A549 (cell line): ENCODE data around the gene EIF4G3.

ENCODE experiments used
- CBX2 ChIP-seq: fragments of 200-600 bp; sonication (generic); IDR thresholded peaks from 2 replicates; pipeline ENCODE4 v1.6.1; 2016; ENCODE audit warnings: low read depth, mild to moderate bottlenecking, borderline replicate concordance
- CTCF ChIP-seq: fragments of >200 bp; sonication (Bioruptor Twin); formaldehyde crosslinking; IDR thresholded peaks from 3 replicates; pipeline ENCODE4 v1.5.1; 2016
- ELK1 ChIP-seq: fragments of 150-350 bp; IDR thresholded peaks from 2 replicates; pipeline ENCODE4 v1.6.1; 2014; ENCODE audit warnings: low read depth, mild to moderate bottlenecking, low read length
- JUNB ChIP-seq: fragments of >200 bp; sonication (Bioruptor Twin); formaldehyde crosslinking; IDR thresholded peaks from 2 replicates; pipeline ENCODE4 v1.6.1; 2016
- MAX ChIP-seq: IDR thresholded peaks from 2 replicates; pipeline ENCODE4 v1.6.1; 2012
- POLR2A ChIP-seq: IDR thresholded peaks from 2 replicates; pipeline ENCODE4 v1.6.1; 2012; ENCODE audit warnings: mild to moderate bottlenecking, low read length
- RAD21 ChIP-seq, 2 experiments: fragments of >200 bp in 1 of 2; sonication (Bioruptor Twin) in 1 of 2; formaldehyde crosslinking in 1 of 2; IDR thresholded peaks in 1 of 2; conservative IDR thresholded peaks in 1 of 2; 2 replicates in 1 of 2; 3 replicates in 1 of 2; pipeline ENCODE4 v1.6.1; 2012 to 2018; ENCODE audit warnings: inconsistent platforms in 1 of 2
- REST ChIP-seq: fragments of 200-600 bp; sonication (generic); IDR thresholded peaks from 2 replicates; pipeline ENCODE4 v1.6.1; 2016; ENCODE audit warnings: antibody characterized with exemption, mild to moderate bottlenecking, moderate library complexity
- RFX5 ChIP-seq: fragments of 450-650 bp; IDR thresholded peaks from 2 replicates; pipeline ENCODE4 v1.7.1; 2014; ENCODE audit warnings: antibody characterized with exemption, mild to moderate bottlenecking, moderate library complexity
- RNF2 ChIP-seq: fragments of 200-600 bp; sonication (generic); IDR thresholded peaks from 2 replicates; pipeline ENCODE4 v1.6.1; 2016; ENCODE audit warnings: low read depth, mild to moderate bottlenecking, antibody characterized with exemption, moderate library complexity, borderline replicate concordance
- TP53 ChIP-seq: fragments of 250-450 bp; sonication (Bioruptor Pico); IDR thresholded peaks from 2 replicates; pipeline ENCODE4 v1.5.0; 2021; ENCODE audit warnings: mild to moderate bottlenecking, moderate library complexity
- USF2 ChIP-seq: fragments of 450-650 bp; IDR thresholded peaks from 2 replicates; pipeline ENCODE4 v1.6.1; 2014; ENCODE audit warnings: antibody characterized with exemption
- ZNF302 ChIP-seq: fragments of 250-450 bp; sonication (Bioruptor Pico); IDR thresholded peaks from 2 replicates; pipeline ENCODE4 v1.9.0; 2021; ENCODE audit warnings: inconsistent platforms, mild to moderate bottlenecking, moderate library complexity

- TF ChIP-seq JUNB (no peak), RAD21 (conservative IDR thresholded peaks at IDR 0.05 in 1 of 2, IDR thresholded peaks at IDR 0.05 in 1 of 2) (no peak), CTCF (no peak), TP53 (CRISPR knock-in tag) (no peak), CBX2 (no peak), MAX (no peak), ELK1 (no peak), USF2 (no peak), RNF2 (no peak), POLR2A (no peak), REST (no peak), ZNF302 (no peak), RFX5 (no peak)
Measured at GRCh38 chr1:21192871-21193270, 16.2 kb upstream of the EIF4G3 start.
